CD14-positive monocyte (primary cell): ENCODE results near the gene PTPN20. TPM values are rescaled to one million over a fixed set of nuclear protein-coding genes. Genes with fewer than 3 reads are reported as not detected.

Source experiments
- DNase-seq, 3 donors: peaks; one replicate each; pipeline ENCODE4 v3.0.0-alpha.2; 2011 to 2022
- H2AFZ ChIP-seq: 2 replicates; pipeline ENCODE4 v1.6.0; 2012; ENCODE audit warnings: mild to moderate bottlenecking, low read depth, low read length, inconsistent platforms; ENCODE audit not compliant: insufficient read depth, poor library complexity, severe bottlenecking
- H3K27ac ChIP-seq, 2 donors: 1 replicate in 1 of 2; 2 replicates in 1 of 2; pipeline ENCODE4 v1.5.1; 2012 to 2013; ENCODE audit warnings: low read length in 2 of 2, control low read depth in 1 of 2, inconsistent platforms in 1 of 2, low read depth in 1 of 2, mild to moderate bottlenecking in 1 of 2
- H3K27me3 ChIP-seq, 2 donors: one replicate each; pipeline versions ENCODE4 v1.6.0 to v1.6.1; 2011 to 2013; ENCODE audit warnings: low read length in 2 of 2; ENCODE audit not compliant: control insufficient read depth in 2 of 2, insufficient read depth in 2 of 2
- H3K36me3 ChIP-seq, 2 donors: replicated peaks in 1 of 2; 1 replicate in 1 of 2; 2 replicates in 1 of 2; pipeline versions ENCODE4 v1.5.1 to v1.6.1; 2012 to 2013; ENCODE audit warnings: low read length in 2 of 2, control low read depth in 1 of 2, inconsistent platforms in 1 of 2, mild to moderate bottlenecking in 1 of 2; ENCODE audit not compliant: insufficient read depth in 2 of 2, control insufficient read depth in 1 of 2
- H3K4me1 ChIP-seq, 2 donors: 1 replicate in 1 of 2; 2 replicates in 1 of 2; pipeline versions ENCODE4 v1.5.1 to v1.6.1; 2012 to 2013; ENCODE audit warnings: low read length in 2 of 2, control low read depth in 1 of 2, inconsistent platforms in 1 of 2, mild to moderate bottlenecking in 1 of 2, moderate library complexity in 1 of 2; ENCODE audit not compliant: insufficient read depth in 2 of 2, control insufficient read depth in 1 of 2
- H3K4me2 ChIP-seq: replicated peaks from 2 replicates; pipeline ENCODE3; 2012; ENCODE audit warnings: low read length, moderate library complexity, mild to moderate bottlenecking; ENCODE audit not compliant: poor library complexity, severe bottlenecking; ENCODE audit errors: extremely low read depth
- H3K4me3 ChIP-seq, 3 experiments: fragments of 200-600 bp in 1 of 3; sonication (generic) in 1 of 3; replicated peaks in 1 of 3; 1 replicate in 2 of 3; 2 replicates in 1 of 3; pipeline ENCODE4 v1.5.1; 2011 to 2013; ENCODE audit warnings: low read length in 3 of 3, mild to moderate bottlenecking in 3 of 3, control low read depth in 2 of 3, low read depth in 2 of 3, inconsistent platforms in 1 of 3, moderate library complexity in 1 of 3
- H3K79me2 ChIP-seq: 2 replicates; pipeline ENCODE4 v1.6.0; 2012; ENCODE audit warnings: mild to moderate bottlenecking, control low read depth, inconsistent platforms, low read length, moderate library complexity; ENCODE audit not compliant: insufficient read depth
- H3K9ac ChIP-seq: 2 replicates; pipeline ENCODE4 v1.6.0; 2017; ENCODE audit warnings: low read length, mild to moderate bottlenecking; ENCODE audit not compliant: insufficient read depth, poor library complexity, severe bottlenecking
- H3K9me3 ChIP-seq, 2 donors: replicated peaks in 1 of 2; 1 replicate in 1 of 2; 2 replicates in 1 of 2; pipeline versions ENCODE4 v1.5.1 to v1.6.1; 2012 to 2013; ENCODE audit warnings: low read length in 2 of 2, control low read depth in 1 of 2; ENCODE audit not compliant: control insufficient read depth in 1 of 2, insufficient read depth in 1 of 2
- H4K20me1 ChIP-seq: 2 replicates; pipeline ENCODE4 v1.6.0; 2012; ENCODE audit warnings: mild to moderate bottlenecking, low read length, control low read depth, moderate library complexity; ENCODE audit not compliant: insufficient read depth
- H3K27ac Mint-ChIP-seq, 7 donors: one replicate each; pipeline ENCODE4 v1.8.0; 2020; ENCODE audit warnings: mild to moderate bottlenecking in 7 of 7, mixed read lengths in 7 of 7, moderate library complexity in 6 of 7, inconsistent platforms in 2 of 7
- H3K27me3 Mint-ChIP-seq, 3 donors: one replicate each; pipeline ENCODE4 v1.8.0; 2021 to 2022; ENCODE audit warnings: low read depth in 3 of 3, mild to moderate bottlenecking in 3 of 3, mixed read lengths in 3 of 3, moderate library complexity in 3 of 3, inconsistent platforms in 1 of 3
- H3K36me3 Mint-ChIP-seq, 2 donors: one replicate each; pipeline ENCODE4 v1.8.0; 2020; ENCODE audit warnings: mixed read lengths in 2 of 2, inconsistent platforms in 1 of 2, mild to moderate bottlenecking in 1 of 2
- H3K4me1 Mint-ChIP-seq: one replicate; pipeline ENCODE4 v1.8.0; 2020; ENCODE audit warnings: mild to moderate bottlenecking, mixed read lengths
- H3K4me3 Mint-ChIP-seq, 2 donors: one replicate each; pipeline ENCODE4 v1.8.0; 2020; ENCODE audit warnings: mild to moderate bottlenecking in 2 of 2, mixed read lengths in 2 of 2, moderate library complexity in 1 of 2
- H3K9me3 Mint-ChIP-seq, 7 donors: one replicate each; pipeline ENCODE4 v1.8.0; 2020 to 2022; ENCODE audit warnings: mixed read lengths in 7 of 7, mild to moderate bottlenecking in 6 of 7, moderate library complexity in 6 of 7, inconsistent platforms in 2 of 7
- WGBS: methylation state at CpG from one replicate; pipeline ENCODE4 v1.1.5; 2013; ENCODE audit warnings: missing lambda C conversion rate; ENCODE audit not compliant: insufficient coverage; 5-methylcytosine and 5-hydroxymethylcytosine counted together
- intact Hi-C, 2 donors: fragments of 100-400 bp; cut with micrococcal nuclease; formaldehyde crosslinking; loops; one replicate each; pipeline versions ENCODE4 v1.15.0 to v1.15.1; 2023
- polyA plus RNA-seq, 3 donors: library from polyadenylated mRNA; depleted of rRNA in 1 of 3; unstranded in 2 of 3; stranded (reverse) in 1 of 3; fragments of 300-500 nt in 2 of 3; fragments of >200 nt in 1 of 3; fragmentation: Illumina TruSeq in 2 of 3; gene quantifications; 1 replicate in 2 of 3; 2 replicates in 1 of 3; pipeline ENCODE4 v1.2.3, GENCODE V29; 2012 to 2021
- TF ChIP-seq, protein P1 (sequence below): fragments of 200-600 bp; IDR thresholded peaks from one replicate; pipeline ENCODE4 v1.8.0; 2022; ENCODE audit warnings: antibody characterized with exemption, mild to moderate bottlenecking

PTPN20 gene
- polyA plus RNA-seq, 3 donors: 0.04 TPM; not detected in 2

DNA sequence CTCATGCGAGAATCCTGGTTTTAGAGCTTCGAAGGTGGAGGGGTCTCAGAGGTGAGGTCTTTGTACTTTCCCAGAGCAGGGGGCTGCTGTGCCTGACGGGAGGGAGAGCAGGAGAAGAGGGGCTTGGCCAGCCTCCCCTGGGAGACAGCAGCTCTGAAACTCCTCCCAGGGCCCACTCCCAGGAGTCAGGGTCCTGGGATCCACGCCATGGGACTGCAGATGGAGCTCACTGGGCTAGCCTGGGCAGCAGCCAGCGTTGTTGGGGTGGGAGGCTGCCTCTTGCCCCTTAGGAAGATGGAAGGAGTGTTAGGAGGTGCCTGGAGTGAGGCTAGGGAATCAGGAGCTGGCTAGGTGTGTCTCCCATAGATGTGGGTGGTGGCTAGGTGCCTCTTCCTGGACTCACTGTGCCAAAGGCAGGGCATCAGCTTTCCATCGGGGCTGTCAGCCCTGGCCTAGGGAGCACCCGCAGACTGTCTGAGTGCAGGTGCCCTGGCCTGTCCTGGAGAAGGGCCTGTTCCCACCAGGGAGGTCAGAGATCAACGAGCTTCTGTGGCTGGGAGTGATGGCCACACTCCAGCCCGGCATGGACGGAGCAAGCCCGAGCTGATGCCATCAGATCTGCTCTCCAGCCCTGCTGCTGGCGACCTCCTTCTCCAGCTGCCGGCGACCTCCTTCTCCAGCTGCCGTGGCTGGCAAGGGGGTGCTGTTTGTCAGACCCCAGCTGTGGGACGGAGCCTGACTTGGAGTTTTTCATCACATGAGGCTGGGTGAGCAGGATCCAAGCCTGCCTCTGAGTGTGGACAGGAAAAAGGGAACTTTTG, 111.3 kb downstream of the PTPN20 start:
- no peaks in the 10 kb centered on the region for H3K36me3 Mint-ChIP-seq

DNA sequence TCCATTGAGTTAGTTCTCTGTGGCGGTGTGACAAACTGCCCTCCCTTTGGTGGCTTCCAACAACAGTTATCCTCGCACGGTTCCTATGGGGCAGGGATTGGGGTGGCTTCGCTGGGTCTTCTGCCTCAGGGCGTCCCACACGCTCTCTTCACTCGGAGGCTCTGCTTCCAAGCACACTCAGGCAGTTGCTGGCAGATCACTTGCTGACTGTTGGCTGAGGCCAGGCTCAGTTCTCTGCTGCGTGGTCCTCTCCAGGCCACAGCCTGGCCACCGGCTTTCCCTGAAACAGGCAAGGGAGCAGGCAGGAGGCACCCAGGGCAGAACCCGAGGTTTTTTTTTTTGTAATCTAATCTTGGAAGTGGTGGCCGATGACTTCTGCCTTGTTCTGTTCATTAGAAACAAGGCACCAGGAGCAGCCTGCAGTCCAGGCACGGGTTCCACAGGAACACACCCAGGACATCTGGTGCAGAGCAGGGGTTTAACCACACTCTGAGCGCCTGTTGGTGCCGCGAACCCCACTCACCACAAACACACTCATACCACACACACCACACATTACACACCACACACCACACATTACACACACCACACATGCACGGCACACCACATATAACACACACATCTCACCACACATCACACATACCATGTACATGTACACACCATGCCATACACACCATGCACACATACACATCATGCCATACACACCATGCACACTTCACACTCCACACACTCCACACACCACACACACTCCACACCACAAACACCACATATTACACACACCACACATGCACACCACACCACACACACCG, 112.2 kb downstream of the PTPN20 start:
- 79% methylated on average over 13 of the region's 17 CpGs for WGBS
- H3K4me1 ChIP-seq: peaks cover 5 to 7% of the 10 kb centered on the region in 2 donors
- DNase-seq: no peak
- H2AFZ ChIP-seq: no peak overlapping the region
- no peak overlapping the region for H3K4me3 Mint-ChIP-seq
- no peak overlapping the region for H3K27ac Mint-ChIP-seq
- H3K9me3 ChIP-seq: no peaks in the 10 kb centered on the region
- H4K20me1 ChIP-seq: no peaks in the 10 kb centered on the region
- no peak overlapping the region for H3K4me3 ChIP-seq
- no peaks in the 10 kb centered on the region for H3K36me3 ChIP-seq
- H3K27me3 Mint-ChIP-seq: no peaks in the 10 kb centered on the region
- no peak overlapping the region for H3K9ac ChIP-seq
- no peaks in the 10 kb centered on the region for H3K79me2 ChIP-seq
- no peaks in the 10 kb centered on the region for H3K27me3 ChIP-seq
- no peaks in the 10 kb centered on the region for H3K4me1 Mint-ChIP-seq
- TF ChIP-seq, protein P1, sequence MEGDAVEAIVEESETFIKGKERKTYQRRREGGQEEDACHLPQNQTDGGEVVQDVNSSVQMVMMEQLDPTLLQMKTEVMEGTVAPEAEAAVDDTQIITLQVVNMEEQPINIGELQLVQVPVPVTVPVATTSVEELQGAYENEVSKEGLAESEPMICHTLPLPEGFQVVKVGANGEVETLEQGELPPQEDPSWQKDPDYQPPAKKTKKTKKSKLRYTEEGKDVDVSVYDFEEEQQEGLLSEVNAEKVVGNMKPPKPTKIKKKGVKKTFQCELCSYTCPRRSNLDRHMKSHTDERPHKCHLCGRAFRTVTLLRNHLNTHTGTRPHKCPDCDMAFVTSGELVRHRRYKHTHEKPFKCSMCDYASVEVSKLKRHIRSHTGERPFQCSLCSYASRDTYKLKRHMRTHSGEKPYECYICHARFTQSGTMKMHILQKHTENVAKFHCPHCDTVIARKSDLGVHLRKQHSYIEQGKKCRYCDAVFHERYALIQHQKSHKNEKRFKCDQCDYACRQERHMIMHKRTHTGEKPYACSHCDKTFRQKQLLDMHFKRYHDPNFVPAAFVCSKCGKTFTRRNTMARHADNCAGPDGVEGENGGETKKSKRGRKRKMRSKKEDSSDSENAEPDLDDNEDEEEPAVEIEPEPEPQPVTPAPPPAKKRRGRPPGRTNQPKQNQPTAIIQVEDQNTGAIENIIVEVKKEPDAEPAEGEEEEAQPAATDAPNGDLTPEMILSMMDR: no peak
- no peak overlapping the region for H3K4me2 ChIP-seq
- intact Hi-C loops: no loop called here
- no peaks in the 10 kb centered on the region for H3K36me3 Mint-ChIP-seq
- H3K9me3 Mint-ChIP-seq: peaks cover 0 to 1% (median 0%) of the 10 kb centered on the region in 7 donors
- H3K27ac ChIP-seq: no peak overlapping the region

More for the DNA sequence above, 111.3 kb downstream of the PTPN20 start:
- Histone ChIP-seq H2AFZ (no peak overlapping the region), H3K4me2 (no peak overlapping the region), H3K27ac (no peak overlapping the region), H3K27me3 (no peaks in the 10 kb centered on the region), H4K20me1 (no peaks in the 10 kb centered on the region), H3K79me2 (no peaks in the 10 kb centered on the region), H3K4me1 (peaks cover 5 to 7% of the 10 kb centered on the region in 2 donors), H3K4me3 (no peak overlapping the region), H3K36me3 (no peaks in the 10 kb centered on the region), H3K9me3 (no peaks in the 10 kb centered on the region), H3K9ac (no peak overlapping the region)
- Mint-ChIP-seq H3K4me1 (no peaks in the 10 kb centered on the region), H3K4me3 (no peak overlapping the region), H3K9me3 (peaks cover 0 to 1% (median 0%) of the 10 kb centered on the region in 7 donors), H3K27ac (no peak overlapping the region), H3K27me3 (no peaks in the 10 kb centered on the region)
- TF ChIP-seq, protein P1: no peak
- WGBS: 96% methylated on average over 14 of the region's 16 CpGs
- DNase-seq: no peak
- intact Hi-C loops: no loop called here
